A673 (cell line): ENCODE measurements around the gene P2RX1. TPM values are rescaled to one million over a fixed set of nuclear protein-coding genes. Genes with fewer than 3 reads are reported as not detected.

Experiments used
- BruUV-seq: library from RNA; stranded (reverse); fragments of 400-500 nt; replicated peaks from 2 replicates; lab custom pipeline; 2021; lab: Mats Ljungman, UMichigan
- CTCF ChIA-PET: fragments of 300-600 bp; sonication (Branson Sonifier 250); formaldehyde crosslinking; loops from one replicate; lab custom pipeline; 2022; ENCODE audit warnings: antibody characterized with exemption; lab: Charles Lee
- POLR2A ChIA-PET: fragments of 300-600 bp; sonication (Branson Sonifier 250); formaldehyde crosslinking; loops from one replicate; lab custom pipeline; 2022; ENCODE audit warnings: antibody characterized with exemption; ENCODE audit not compliant: low non-redundant PET; lab: Charles Lee
- DNase-seq: peaks from one replicate; pipeline ENCODE4 v3.0.0-alpha.2; 2015; ENCODE audit warnings: low spot score
- H3K27ac ChIP-seq: fragments of 200-600 bp; sonication (generic); 2 replicates; pipeline ENCODE4 v1.5.1; 2016; ENCODE audit warnings: mixed run types, low read depth, mild to moderate bottlenecking, mixed read lengths, antibody characterized with exemption, low read length; ENCODE audit not compliant: poor library complexity, severe bottlenecking
- H3K27me3 ChIP-seq: fragments of 200-600 bp; sonication (generic); replicated peaks from 2 replicates; pipeline ENCODE4 v1.6.1; 2017; ENCODE audit warnings: mixed run types, low read depth, mild to moderate bottlenecking, mixed read lengths, antibody characterized with exemption, low read length; ENCODE audit not compliant: insufficient read depth, poor library complexity
- H3K36me3 ChIP-seq: fragments of 200-600 bp; sonication (generic); 2 replicates; pipeline ENCODE4 v1.6.1; 2016; ENCODE audit warnings: mixed run types, mild to moderate bottlenecking, mixed read lengths, antibody characterized with exemption, low read length; ENCODE audit not compliant: insufficient read depth, poor library complexity, severe bottlenecking
- H3K4me1 ChIP-seq: fragments of 200-600 bp; sonication (generic); 2 replicates; pipeline ENCODE4 v1.6.1; 2017; ENCODE audit warnings: mixed run types, mild to moderate bottlenecking, mixed read lengths, antibody characterized with exemption, low read length; ENCODE audit not compliant: insufficient read depth, poor library complexity, severe bottlenecking
- H3K4me3 ChIP-seq: fragments of 200-600 bp; sonication (generic); 2 replicates; pipeline ENCODE4 v1.5.1; 2016; ENCODE audit warnings: low read depth, mixed run types, mild to moderate bottlenecking, mixed read lengths, low read length; ENCODE audit not compliant: poor library complexity, severe bottlenecking
- H3K9me3 ChIP-seq: fragments of 200-600 bp; sonication (generic); 2 replicates; pipeline ENCODE4 v1.6.1; 2016; ENCODE audit warnings: mixed run types, low read depth, mild to moderate bottlenecking, mixed read lengths, antibody characterized with exemption, low read length; ENCODE audit not compliant: poor library complexity, severe bottlenecking
- CTCF ChIP-seq: fragments of 300-800, 200-600 bp; sonication (generic); conservative IDR thresholded peaks from 2 replicates; pipeline ENCODE4 v1.5.1; 2017; ENCODE audit warnings: low read depth, mild to moderate bottlenecking, antibody characterized with exemption, low read length, moderate library complexity, mixed read lengths
- EZH2 ChIP-seq: fragments of 200-600 bp; sonication (generic); IDR thresholded peaks from 2 replicates; pipeline ENCODE4 v1.6.1; 2017; ENCODE audit warnings: borderline replicate concordance, low read depth, mild to moderate bottlenecking, mixed read lengths, antibody characterized with exemption, low read length; ENCODE audit not compliant: poor library complexity, severe bottlenecking
- intact Hi-C: fragments of 100-400 bp; cut with micrococcal nuclease; formaldehyde crosslinking; loops from one replicate; pipeline ENCODE4 v1.10.0; 2022; ENCODE audit not compliant: unreplicated experiment
- total RNA-seq: library from RNA; stranded (reverse); gene quantifications from 2 replicates; pipeline ENCODE4 v1.2.3, GENCODE V29; 2021

Gene P2RX1
- total RNA-seq, 1 experiment from 2014 or later = 0.24 TPM

- H3K27ac ChIP-seq = no peak overlapping the region
- intact Hi-C loops = no loop called here
- no peak overlapping the region for H3K4me3 ChIP-seq
- no peaks in the 10 kb centered on the region for H3K9me3 ChIP-seq
- no peaks in the 10 kb centered on the region for H3K4me1 ChIP-seq
- no peak for TF ChIP-seq CTCF
- no peak for TF ChIP-seq EZH2
- no peaks in the 10 kb centered on the region for H3K36me3 ChIP-seq
- no TSS peak for BruUV-seq
- no peaks in the 10 kb centered on the region for H3K27me3 ChIP-seq
- DNase-seq = no peak
- POLR2A ChIA-PET = no interaction called here
- CTCF ChIA-PET = interaction anchor here (0.5 to 0.8 kb wide), 2 partner anchors 9 to 149 kb away, joined by 4 read pairs; no protein-coding TSS in a partner anchor
Measured at GRCh38 chr17:3905017-3905520, 11.2 kb downstream of the P2RX1 start.

GRCh38 chr17:3904501-3904900 is 11.8 kb downstream of the P2RX1 start:
- H3K27ac ChIP-seq = no peak overlapping the region
- ChIA-PET POLR2A (no interaction called here), CTCF (no interaction called here)
- no peaks in the 10 kb centered on the region for H3K36me3 ChIP-seq
- no peaks in the 10 kb centered on the region for H3K9me3 ChIP-seq
- intact Hi-C loops = no loop called here
- no peak for TF ChIP-seq CTCF
- TF ChIP-seq EZH2 = no peak
- no TSS peak for BruUV-seq
- DNase-seq = no peak
- H3K4me1 ChIP-seq = no peaks in the 10 kb centered on the region
- no peak overlapping the region for H3K4me3 ChIP-seq
- no peaks in the 10 kb centered on the region for H3K27me3 ChIP-seq

DNA sequence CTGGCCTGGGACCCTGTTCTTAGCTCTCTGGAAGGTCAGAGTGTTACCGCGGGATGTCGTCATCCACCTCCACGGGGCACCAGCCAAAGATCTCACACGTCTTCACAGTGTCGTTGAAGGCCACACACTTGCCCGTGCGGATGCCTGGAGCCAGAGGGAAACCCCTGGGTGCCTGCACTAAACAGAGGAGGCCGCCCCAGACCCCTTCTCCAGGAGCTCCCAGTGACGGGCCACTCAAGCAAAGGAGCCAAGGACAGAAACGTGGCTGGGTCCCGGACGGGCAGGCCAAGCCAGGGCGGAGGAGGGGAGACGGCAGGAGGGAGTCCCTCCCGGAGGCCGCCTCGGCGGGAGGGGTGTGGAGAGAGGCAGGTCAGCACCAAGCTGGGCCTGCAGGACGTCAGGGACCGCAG is 12.4 kb downstream of the P2RX1 start:
- intact Hi-C loops = no loop called here
- H3K27ac ChIP-seq = no peak overlapping the region
- H3K36me3 ChIP-seq = no peaks in the 10 kb centered on the region
- TF ChIP-seq EZH2 (no peak), CTCF (no peak)
- CTCF ChIA-PET = no interaction called here
- POLR2A ChIA-PET = interaction anchor here (0.6 kb wide), 1 partner anchor 11 kb away, joined by 8 read pairs; the partner anchor contains the start of gene CAMKK1
- BruUV-seq = no TSS peak
- H3K9me3 ChIP-seq = no peaks in the 10 kb centered on the region
- no peaks in the 10 kb centered on the region for H3K27me3 ChIP-seq
- no peaks in the 10 kb centered on the region for H3K4me1 ChIP-seq
- no peak for DNase-seq
- no peak overlapping the region for H3K4me3 ChIP-seq
